ENCODE data around the gene MAPKAPK2.

Gene MAPKAPK2

GRCh38 chr1:206742719-206743383 is 58.1 kb downstream of the MAPKAPK2 start:
- Histone ChIP-seq H3K9ac (ENCODE audit: insufficient read length, low read depth) (no peak overlapping the region), H3K9me3 (ENCODE audit: insufficient read depth, low read length) (no peaks in the 10 kb centered on the region), H3K4me3 (ENCODE audit: insufficient read length, low read depth) (no peak overlapping the region), H3K4me1 (ENCODE audit: insufficient read depth, insufficient read length) (peaks cover 12% of the 10 kb centered on the region), H3K27me3 (ENCODE audit: insufficient read depth, insufficient read length) (no peaks in the 10 kb centered on the region), H3K36me3 (ENCODE audit: insufficient read depth, insufficient read length, low read length) (no peaks in the 10 kb centered on the region)
- DNase-seq (ENCODE audit: low read depth, low spot score) = no peak
- no peak for TF ChIP-seq YY1 (IDR thresholded peaks at IDR 0.05; ENCODE audit: insufficient read depth, insufficient read length)

- peaks cover 6% of the 10 kb centered on the region for H3K4me1 ChIP-seq (ENCODE audit: insufficient read depth, insufficient read length)
- H3K9me3 ChIP-seq (ENCODE audit: insufficient read depth, low read length) = no peaks in the 10 kb centered on the region
- no peak overlapping the region for H3K4me3 ChIP-seq (ENCODE audit: insufficient read length, low read depth)
- TF ChIP-seq ZNF274 (IDR thresholded peaks at IDR 0.05; ENCODE audit: low read depth, low read length) (no peak), YY1 (IDR thresholded peaks at IDR 0.05; ENCODE audit: insufficient read depth, insufficient read length) (no peak), SUZ12 (IDR thresholded peaks at IDR 0.05; ENCODE audit: extremely low read depth, insufficient read depth, insufficient read length) (no peak)
- no peaks in the 10 kb centered on the region for H3K36me3 ChIP-seq (ENCODE audit: insufficient read depth, insufficient read length, low read length)
- no peaks in the 10 kb centered on the region for H3K27me3 ChIP-seq (ENCODE audit: insufficient read depth, insufficient read length)
- no peak overlapping the region for H3K9ac ChIP-seq (ENCODE audit: insufficient read length, low read depth)
- no peak for DNase-seq (ENCODE audit: low read depth, low spot score)
Observed at GRCh38 chr1:206744683-206745082, 60.0 kb downstream of the MAPKAPK2 start.

GRCh38 chr1:206745301-206745700 is 60.6 kb downstream of the MAPKAPK2 start:
- no peaks in the 10 kb centered on the region for H3K36me3 ChIP-seq (ENCODE audit: insufficient read depth, insufficient read length, low read length)
- DNase-seq (ENCODE audit: low read depth, low spot score) = no peak
- H3K9ac ChIP-seq (ENCODE audit: insufficient read length, low read depth) = no peak overlapping the region
- no peaks in the 10 kb centered on the region for H3K27me3 ChIP-seq (ENCODE audit: insufficient read depth, insufficient read length)
- no peaks in the 10 kb centered on the region for H3K9me3 ChIP-seq (ENCODE audit: insufficient read depth, low read length)
- no peak overlapping the region for H3K4me3 ChIP-seq (ENCODE audit: insufficient read length, low read depth)
- TF ChIP-seq ZNF274 (IDR thresholded peaks at IDR 0.05; ENCODE audit: low read depth, low read length) (no peak), SUZ12 (IDR thresholded peaks at IDR 0.05; ENCODE audit: extremely low read depth, insufficient read depth, insufficient read length) (no peak), YY1 (IDR thresholded peaks at IDR 0.05; ENCODE audit: insufficient read depth, insufficient read length) (no peak)
- H3K4me1 ChIP-seq (ENCODE audit: insufficient read depth, insufficient read length) = peaks cover 6% of the 10 kb centered on the region

- no peaks in the 10 kb centered on the region for H3K27me3 ChIP-seq (ENCODE audit: insufficient read depth, insufficient read length)
- no peak overlapping the region for H3K9ac ChIP-seq (ENCODE audit: insufficient read length, low read depth)
- no peaks in the 10 kb centered on the region for H3K36me3 ChIP-seq (ENCODE audit: insufficient read depth, insufficient read length, low read length)
- H3K9me3 ChIP-seq (ENCODE audit: insufficient read depth, low read length) = no peaks in the 10 kb centered on the region
- TF ChIP-seq YY1 (IDR thresholded peaks at IDR 0.05; ENCODE audit: insufficient read depth, insufficient read length) (no peak), SUZ12 (IDR thresholded peaks at IDR 0.05; ENCODE audit: extremely low read depth, insufficient read depth, insufficient read length) (no peak), ZNF274 (IDR thresholded peaks at IDR 0.05; ENCODE audit: low read depth, low read length) (no peak)
- H3K4me3 ChIP-seq (ENCODE audit: insufficient read length, low read depth) = no peak overlapping the region
- DNase-seq (ENCODE audit: low read depth, low spot score) = no peak
- no peaks in the 10 kb centered on the region for H3K4me1 ChIP-seq (ENCODE audit: insufficient read depth, insufficient read length)
Observed at GRCh38 chr1:206748348-206749030, 63.8 kb downstream of the MAPKAPK2 start.

- no peaks in the 10 kb centered on the region for H3K27me3 ChIP-seq (ENCODE audit: insufficient read depth, insufficient read length)
- no peaks in the 10 kb centered on the region for H3K9me3 ChIP-seq (ENCODE audit: insufficient read depth, low read length)
- no peak overlapping the region for H3K9ac ChIP-seq (ENCODE audit: insufficient read length, low read depth)
- no peaks in the 10 kb centered on the region for H3K4me1 ChIP-seq (ENCODE audit: insufficient read depth, insufficient read length)
- TF ChIP-seq SUZ12 (IDR thresholded peaks at IDR 0.05; ENCODE audit: extremely low read depth, insufficient read depth, insufficient read length) (no peak), YY1 (IDR thresholded peaks at IDR 0.05; ENCODE audit: insufficient read depth, insufficient read length) (no peak), ZNF274 (IDR thresholded peaks at IDR 0.05; ENCODE audit: low read depth, low read length) (no peak)
- H3K36me3 ChIP-seq (ENCODE audit: insufficient read depth, insufficient read length, low read length) = no peaks in the 10 kb centered on the region
- DNase-seq (ENCODE audit: low read depth, low spot score) = no peak
- no peak overlapping the region for H3K4me3 ChIP-seq (ENCODE audit: insufficient read length, low read depth)
Observed at GRCh38 chr1:206751891-206752290, 67.2 kb downstream of the MAPKAPK2 start.

- TF ChIP-seq YY1 (IDR thresholded peaks at IDR 0.05; ENCODE audit: insufficient read depth, insufficient read length) (no peak), ZNF274 (IDR thresholded peaks at IDR 0.05; ENCODE audit: low read depth, low read length) (no peak), SUZ12 (IDR thresholded peaks at IDR 0.05; ENCODE audit: extremely low read depth, insufficient read depth, insufficient read length) (no peak)
- no peak overlapping the region for H3K9ac ChIP-seq (ENCODE audit: insufficient read length, low read depth)
- H3K36me3 ChIP-seq (ENCODE audit: insufficient read depth, insufficient read length, low read length) = no peaks in the 10 kb centered on the region
- no peaks in the 10 kb centered on the region for H3K27me3 ChIP-seq (ENCODE audit: insufficient read depth, insufficient read length)
- H3K9me3 ChIP-seq (ENCODE audit: insufficient read depth, low read length) = no peaks in the 10 kb centered on the region
- H3K4me1 ChIP-seq (ENCODE audit: insufficient read depth, insufficient read length) = no peaks in the 10 kb centered on the region
- DNase-seq (ENCODE audit: low read depth, low spot score) = no peak
- no peak overlapping the region for H3K4me3 ChIP-seq (ENCODE audit: insufficient read length, low read depth)
Observed at GRCh38 chr1:206752481-206752880, 67.8 kb downstream of the MAPKAPK2 start.

- no peak for TF ChIP-seq SUZ12 (IDR thresholded peaks at IDR 0.05; ENCODE audit: extremely low read depth, insufficient read depth, insufficient read length)
- Histone ChIP-seq H3K4me1 (ENCODE audit: insufficient read depth, insufficient read length) (no peaks in the 10 kb centered on the region), H3K9ac (ENCODE audit: insufficient read length, low read depth) (no peak overlapping the region), H3K9me3 (ENCODE audit: insufficient read depth, low read length) (no peaks in the 10 kb centered on the region), H3K4me3 (ENCODE audit: insufficient read length, low read depth) (no peak overlapping the region), H3K36me3 (ENCODE audit: insufficient read depth, insufficient read length, low read length) (no peaks in the 10 kb centered on the region), H3K27me3 (ENCODE audit: insufficient read depth, insufficient read length) (no peaks in the 10 kb centered on the region)
- DNase-seq (ENCODE audit: low read depth, low spot score) = no peak
Observed at GRCh38 chr1:206753141-206753540, 68.4 kb downstream of the MAPKAPK2 start.
